ENCODE data around the gene KIF4A. TPM values are rescaled to one million over a fixed set of nuclear protein-coding genes. Genes with fewer than 3 reads are reported as not detected.
"Not testable (repeated sequence)": the region's sequence is repeated elsewhere in the genome, so short reads cannot be mapped to it uniquely, and the experiment has no call there.

KIF4A gene
- polyA plus RNA-seq, 4 donors: 0.54 to 8.3 (median 4.0) TPM

GRCh38 chrX:70322784-70323183 lies 32.9 kb downstream of the KIF4A start:
- Histone ChIP-seq H3K27me3 (ENCODE audit: control insufficient read depth in 3 of 3, insufficient read depth in 3 of 3, low read length in 3 of 3) (no peaks in the 10 kb centered on the region), H3K27ac (ENCODE audit: low read depth in 1 of 3, low read length in 2 of 3) (no peak overlapping the region), H3K4me3 (ENCODE audit: low read depth in 1 of 3, low read length in 3 of 3) (no peak overlapping the region), H3K36me3 (ENCODE audit: control insufficient read depth in 3 of 3, insufficient read depth in 2 of 3, low read depth in 1 of 3, low read length in 3 of 3) (no peaks in the 10 kb centered on the region), H3K4me1 (ENCODE audit: control insufficient read depth in 3 of 3, insufficient read depth in 2 of 3, low read depth in 1 of 3, low read length in 2 of 3) (no peaks in the 10 kb centered on the region), H3K9me3 (ENCODE audit: control insufficient read depth in 2 of 2, insufficient read depth in 1 of 2, low read depth in 1 of 2, low read length in 1 of 2) (no peaks in the 10 kb centered on the region)
- 89 to 98% (median 97%) methylated on average over 4 of the region's 4 CpGs for WGBS, 3 donors
- FAIRE-seq (no peak), DNase-seq (no peak)

GRCh38 chrX:70323628-70324027 lies 33.7 kb downstream of the KIF4A start:
- H3K27me3 ChIP-seq (ENCODE audit: control insufficient read depth in 3 of 3, insufficient read depth in 3 of 3, low read length in 3 of 3): not testable (repeated sequence)

GRCh38 chrX:70324326-70324725 lies 34.4 kb downstream of the KIF4A start:
- Histone ChIP-seq H3K4me3 (ENCODE audit: low read depth in 1 of 3, low read length in 3 of 3) (no peak overlapping the region), H3K27me3 (ENCODE audit: control insufficient read depth in 3 of 3, insufficient read depth in 3 of 3, low read length in 3 of 3) (no peaks in the 10 kb centered on the region), H3K9me3 (ENCODE audit: control insufficient read depth in 2 of 2, insufficient read depth in 1 of 2, low read depth in 1 of 2, low read length in 1 of 2) (no peaks in the 10 kb centered on the region), H3K27ac (ENCODE audit: low read depth in 1 of 3, low read length in 2 of 3) (no peak overlapping the region), H3K36me3 (ENCODE audit: control insufficient read depth in 3 of 3, insufficient read depth in 2 of 3, low read depth in 1 of 3, low read length in 3 of 3) (no peaks in the 10 kb centered on the region), H3K4me1 (ENCODE audit: control insufficient read depth in 3 of 3, insufficient read depth in 2 of 3, low read depth in 1 of 3, low read length in 2 of 3) (no peaks in the 10 kb centered on the region)
- FAIRE-seq (no peak), DNase-seq (no peak)
- WGBS, 3 donors: 87 to 97% (median 95%) methylated on average over 2 of the region's 2 CpGs

More at GRCh38 chrX:70323628-70324027, 33.7 kb downstream of the KIF4A start:
- 91 to 96% (median 96%) methylated on average over 6 of the region's 6 CpGs for WGBS, 3 donors
- H3K4me3 ChIP-seq (ENCODE audit: low read depth in 1 of 3, low read length in 3 of 3); DNase-seq; H3K9me3 ChIP-seq (ENCODE audit: control insufficient read depth in 2 of 2, insufficient read depth in 1 of 2, low read depth in 1 of 2, low read length in 1 of 2); H3K4me1 ChIP-seq (ENCODE audit: control insufficient read depth in 3 of 3, insufficient read depth in 2 of 3, low read depth in 1 of 3, low read length in 2 of 3); H3K36me3 ChIP-seq (ENCODE audit: control insufficient read depth in 3 of 3, insufficient read depth in 2 of 3, low read depth in 1 of 3, low read length in 3 of 3); H3K27ac ChIP-seq (ENCODE audit: low read depth in 1 of 3, low read length in 2 of 3): not testable (repeated sequence)
- peak; percentile 41 for FAIRE-seq

GRCh38 chrX:70331161-70331560 lies 41.3 kb downstream of the KIF4A start:
- 54 to 100% (median 95%) methylated on average over 1 of the region's 1 CpG for WGBS, 3 donors
- Histone ChIP-seq H3K9me3 (ENCODE audit: control insufficient read depth in 2 of 2, insufficient read depth in 1 of 2, low read depth in 1 of 2, low read length in 1 of 2) (no peaks in the 10 kb centered on the region), H3K4me1 (ENCODE audit: control insufficient read depth in 3 of 3, insufficient read depth in 2 of 3, low read depth in 1 of 3, low read length in 2 of 3) (no peaks in the 10 kb centered on the region), H3K27me3 (ENCODE audit: control insufficient read depth in 3 of 3, insufficient read depth in 3 of 3, low read length in 3 of 3) (no peaks in the 10 kb centered on the region), H3K4me3 (ENCODE audit: low read depth in 1 of 3, low read length in 3 of 3) (no peak overlapping the region), H3K27ac (ENCODE audit: low read depth in 1 of 3, low read length in 2 of 3) (no peak overlapping the region), H3K36me3 (ENCODE audit: control insufficient read depth in 3 of 3, insufficient read depth in 2 of 3, low read depth in 1 of 3, low read length in 3 of 3) (no peaks in the 10 kb centered on the region)
- FAIRE-seq: no peak
- no peak for DNase-seq

GRCh38 chrX:70332600-70332999 lies 42.7 kb downstream of the KIF4A start:
- Histone ChIP-seq H3K4me1 (ENCODE audit: control insufficient read depth in 3 of 3, insufficient read depth in 2 of 3, low read depth in 1 of 3, low read length in 2 of 3) (no peaks in the 10 kb centered on the region), H3K4me3 (ENCODE audit: low read depth in 1 of 3, low read length in 3 of 3) (no peak overlapping the region), H3K27ac (ENCODE audit: low read depth in 1 of 3, low read length in 2 of 3) (no peak overlapping the region), H3K9me3 (ENCODE audit: control insufficient read depth in 2 of 2, insufficient read depth in 1 of 2, low read depth in 1 of 2, low read length in 1 of 2) (no peaks in the 10 kb centered on the region), H3K27me3 (ENCODE audit: control insufficient read depth in 3 of 3, insufficient read depth in 3 of 3, low read length in 3 of 3) (no peaks in the 10 kb centered on the region), H3K36me3 (ENCODE audit: control insufficient read depth in 3 of 3, insufficient read depth in 2 of 3, low read depth in 1 of 3, low read length in 3 of 3) (no peaks in the 10 kb centered on the region)
- DNase-seq (no peak), FAIRE-seq (no peak)
- 86 to 100% (median 96%) methylated on average over 1 of the region's 1 CpG for WGBS, 3 donors

- no peaks in the 10 kb centered on the region for H3K27me3 ChIP-seq (ENCODE audit: control insufficient read depth in 3 of 3, insufficient read depth in 3 of 3, low read length in 3 of 3)
- FAIRE-seq (no peak), DNase-seq (no peak)
- H3K4me1 ChIP-seq (ENCODE audit: control insufficient read depth in 3 of 3, insufficient read depth in 2 of 3, low read depth in 1 of 3, low read length in 2 of 3): no peaks in the 10 kb centered on the region
- no peaks in the 10 kb centered on the region for H3K36me3 ChIP-seq (ENCODE audit: control insufficient read depth in 3 of 3, insufficient read depth in 2 of 3, low read depth in 1 of 3, low read length in 3 of 3)
- no peak overlapping the region for H3K4me3 ChIP-seq (ENCODE audit: low read depth in 1 of 3, low read length in 3 of 3)
- no peak overlapping the region for H3K27ac ChIP-seq (ENCODE audit: low read depth in 1 of 3, low read length in 2 of 3)
- no peaks in the 10 kb centered on the region for H3K9me3 ChIP-seq (ENCODE audit: control insufficient read depth in 2 of 2, insufficient read depth in 1 of 2, low read depth in 1 of 2, low read length in 1 of 2)
Observed at GRCh38 chrX:70336767-70337166, 46.9 kb downstream of the KIF4A start.

GRCh38 chrX:70338290-70338689 lies 48.4 kb downstream of the KIF4A start:
- DNase-seq (no peak), FAIRE-seq (no peak)
- WGBS, 3 donors: 81 to 89% (median 88%) methylated on average over 4 of the region's 4 CpGs
- Histone ChIP-seq H3K9me3 (ENCODE audit: control insufficient read depth in 2 of 2, insufficient read depth in 1 of 2, low read depth in 1 of 2, low read length in 1 of 2) (no peaks in the 10 kb centered on the region), H3K4me3 (ENCODE audit: low read depth in 1 of 3, low read length in 3 of 3) (no peak overlapping the region), H3K4me1 (ENCODE audit: control insufficient read depth in 3 of 3, insufficient read depth in 2 of 3, low read depth in 1 of 3, low read length in 2 of 3) (no peaks in the 10 kb centered on the region), H3K27ac (ENCODE audit: low read depth in 1 of 3, low read length in 2 of 3) (no peak overlapping the region), H3K27me3 (ENCODE audit: control insufficient read depth in 3 of 3, insufficient read depth in 3 of 3, low read length in 3 of 3) (no peaks in the 10 kb centered on the region), H3K36me3 (ENCODE audit: control insufficient read depth in 3 of 3, insufficient read depth in 2 of 3, low read depth in 1 of 3, low read length in 3 of 3) (no peaks in the 10 kb centered on the region)

- WGBS, 3 donors: 90 to 92% (median 90%) methylated on average over 7 of the region's 7 CpGs
- H3K36me3 ChIP-seq (ENCODE audit: control insufficient read depth in 3 of 3, insufficient read depth in 2 of 3, low read depth in 1 of 3, low read length in 3 of 3): no peaks in the 10 kb centered on the region
- no peaks in the 10 kb centered on the region for H3K27me3 ChIP-seq (ENCODE audit: control insufficient read depth in 3 of 3, insufficient read depth in 3 of 3, low read length in 3 of 3)
- H3K4me3 ChIP-seq (ENCODE audit: low read depth in 1 of 3, low read length in 3 of 3): no peak overlapping the region
- H3K4me1 ChIP-seq (ENCODE audit: control insufficient read depth in 3 of 3, insufficient read depth in 2 of 3, low read depth in 1 of 3, low read length in 2 of 3): no peaks in the 10 kb centered on the region
- FAIRE-seq (no peak), DNase-seq (no peak)
- no peaks in the 10 kb centered on the region for H3K9me3 ChIP-seq (ENCODE audit: control insufficient read depth in 2 of 2, insufficient read depth in 1 of 2, low read depth in 1 of 2, low read length in 1 of 2)
- no peak overlapping the region for H3K27ac ChIP-seq (ENCODE audit: low read depth in 1 of 3, low read length in 2 of 3)
Observed at GRCh38 chrX:70343435-70343834, 53.5 kb downstream of the KIF4A start.

- Histone ChIP-seq H3K9me3 (ENCODE audit: control insufficient read depth in 2 of 2, insufficient read depth in 1 of 2, low read depth in 1 of 2, low read length in 1 of 2) (no peaks in the 10 kb centered on the region), H3K27ac (ENCODE audit: low read depth in 1 of 3, low read length in 2 of 3) (no peak overlapping the region), H3K4me3 (ENCODE audit: low read depth in 1 of 3, low read length in 3 of 3) (no peak overlapping the region), H3K36me3 (ENCODE audit: control insufficient read depth in 3 of 3, insufficient read depth in 2 of 3, low read depth in 1 of 3, low read length in 3 of 3) (no peaks in the 10 kb centered on the region), H3K27me3 (ENCODE audit: control insufficient read depth in 3 of 3, insufficient read depth in 3 of 3, low read length in 3 of 3) (no peaks in the 10 kb centered on the region), H3K4me1 (ENCODE audit: control insufficient read depth in 3 of 3, insufficient read depth in 2 of 3, low read depth in 1 of 3, low read length in 2 of 3) (no peaks in the 10 kb centered on the region)
- FAIRE-seq: no peak
- no peak for DNase-seq
- 88 to 95% (median 94%) methylated on average over 6 of the region's 6 CpGs for WGBS, 3 donors
Observed at GRCh38 chrX:70346418-70347070, 56.6 kb downstream of the KIF4A start.
